Measurements from ENCODE around the gene TACSTD2. TPM values are rescaled to one million over a fixed set of nuclear protein-coding genes. Genes with fewer than 3 reads are reported as not detected.
"Not testable (repeated sequence)": the region's sequence is repeated elsewhere in the genome, so short reads cannot be mapped to it uniquely, and the experiment has no call there.

The TACSTD2 gene
- total RNA-seq, 4 donors from 2014 or later, result 0.09 to 1.8 (median 0.25) TPM; not detected in 1

GRCh38 chr1:58545591-58546519 lies 31.2 kb downstream of the TACSTD2 start:
- no peaks in the 10 kb centered on the region for H3K9me3 ChIP-seq
- ATAC-seq, result peak; percentile 90 to 91
- H3K4me3 ChIP-seq, result peak overlapping the region; percentile 78 to 92 (median 84)
- H3K36me3 ChIP-seq, result no peaks in the 10 kb centered on the region
- in situ Hi-C loops (cut with MboI; ENCODE audit: low sequenced_read_pairs in 4 of 4), result loop anchor here in 2 of 4 donors (5.0 kb wide), 1 partner anchor 34 kb away; no protein-coding TSS in a partner anchor
- TF ChIP-seq CTCF (IDR thresholded peaks at IDR 0.05 in 4 of 5, conservative IDR thresholded peaks at IDR 0.05 in 1 of 5) (no peak), POLR2A (IDR thresholded peaks at IDR 0.05) (no peak)
- DNase-seq, result peak; percentile 78 to 89
- peaks cover 5 to 9% of the 10 kb centered on the region in 2 donors for H3K4me1 ChIP-seq
- intact Hi-C loops (cut with DNase I; ENCODE audit: low total_unique reads), result loop anchor here (1.0 kb wide), 2 partner anchors 30 to 106 kb away; no protein-coding TSS in a partner anchor
- peak overlapping the region; percentile 99 for H3K27ac ChIP-seq
- H3K27me3 ChIP-seq, result no peaks in the 10 kb centered on the region

DNA sequence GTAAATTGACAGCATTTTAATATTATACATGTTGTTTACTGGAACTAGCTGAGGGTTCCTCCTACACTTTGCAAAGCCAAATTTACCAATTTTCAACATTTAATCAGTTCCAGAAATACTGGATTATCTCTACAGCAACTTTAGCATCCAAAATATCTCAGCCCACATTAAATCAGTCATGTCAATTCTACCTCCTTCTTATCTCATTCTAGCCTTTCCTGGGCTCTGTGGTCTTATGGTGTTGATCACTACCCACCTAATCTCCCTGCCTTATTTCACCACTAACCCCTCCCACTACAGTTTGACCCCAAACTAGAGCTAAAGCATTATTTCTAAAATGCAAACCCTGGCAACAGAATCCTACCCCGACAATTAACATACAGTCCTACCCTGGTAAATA lies 33.8 kb downstream of the TACSTD2 start:
- intact Hi-C loops (cut with DNase I; ENCODE audit: low total_unique reads) (no loop called here), in situ Hi-C loops (cut with MboI; ENCODE audit: low sequenced_read_pairs in 4 of 4) (no loop called here)
- Histone ChIP-seq H3K4me1 (peaks cover 5 to 9% of the 10 kb centered on the region in 2 donors), H3K27me3 (no peaks in the 10 kb centered on the region), H3K36me3 (peaks cover 0 to 6% of the 10 kb centered on the region in 2 donors), H3K27ac (no peak overlapping the region), H3K4me3 (no peak overlapping the region), H3K9me3 (no peaks in the 10 kb centered on the region)
- ATAC-seq, result no peak
- TF ChIP-seq CTCF (IDR thresholded peaks at IDR 0.05 in 4 of 5, conservative IDR thresholded peaks at IDR 0.05 in 1 of 5) (no peak), POLR2A (IDR thresholded peaks at IDR 0.05) (no peak)
- no peak for DNase-seq

GRCh38 chr1:58539553-58539952 lies 37.5 kb downstream of the TACSTD2 start:
- Histone ChIP-seq H3K4me3 (no peak overlapping the region), H3K27me3 (no peaks in the 10 kb centered on the region), H3K9me3 (no peaks in the 10 kb centered on the region), H3K4me1 (no peaks in the 10 kb centered on the region), H3K27ac (no peak overlapping the region), H3K36me3 (peaks cover 0 to 12% of the 10 kb centered on the region in 2 donors)
- TF ChIP-seq CTCF (IDR thresholded peaks at IDR 0.05 in 4 of 5, conservative IDR thresholded peaks at IDR 0.05 in 1 of 5) (no peak), POLR2A (IDR thresholded peaks at IDR 0.05) (no peak)
- ATAC-seq (no peak), DNase-seq (no peak)
- intact Hi-C loops (cut with DNase I; ENCODE audit: low total_unique reads) (no loop called here), in situ Hi-C loops (cut with MboI; ENCODE audit: low sequenced_read_pairs in 4 of 4) (no loop called here)

DNA sequence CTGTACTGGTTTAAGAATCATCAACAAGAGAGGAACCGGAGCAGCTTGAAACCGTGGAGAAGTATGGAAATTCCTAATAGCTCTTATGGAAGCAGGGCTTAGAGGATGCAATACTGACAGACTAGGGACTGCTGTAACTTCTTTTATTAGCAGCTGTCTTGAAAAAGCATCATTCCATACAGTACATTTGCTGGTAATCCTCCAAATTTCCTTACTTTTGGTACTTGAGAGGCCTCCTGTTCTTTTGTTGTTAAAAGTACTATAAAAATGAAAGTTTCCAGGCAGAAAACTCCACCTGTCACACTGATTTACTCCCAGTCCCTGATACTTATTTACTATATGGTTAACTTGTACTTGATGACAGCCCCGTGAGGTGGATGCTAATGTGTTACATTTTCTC lies 38.2 kb downstream of the TACSTD2 start:
- H3K4me1 ChIP-seq, result no peaks in the 10 kb centered on the region
- H3K36me3 ChIP-seq, result peaks cover 0 to 12% of the 10 kb centered on the region in 2 donors
- H3K9me3 ChIP-seq, result no peaks in the 10 kb centered on the region
- no peak overlapping the region for H3K4me3 ChIP-seq
- in situ Hi-C loops (cut with MboI; ENCODE audit: low sequenced_read_pairs in 4 of 4) (no loop called here), intact Hi-C loops (cut with DNase I; ENCODE audit: low total_unique reads) (no loop called here)
- no peak overlapping the region for H3K27ac ChIP-seq
- no peak for DNase-seq
- H3K27me3 ChIP-seq, result no peaks in the 10 kb centered on the region
- TF ChIP-seq POLR2A (IDR thresholded peaks at IDR 0.05), result no peak
- TF ChIP-seq CTCF (IDR thresholded peaks at IDR 0.05 in 4 of 5, conservative IDR thresholded peaks at IDR 0.05 in 1 of 5), result no peak
- ATAC-seq, result no peak

DNA sequence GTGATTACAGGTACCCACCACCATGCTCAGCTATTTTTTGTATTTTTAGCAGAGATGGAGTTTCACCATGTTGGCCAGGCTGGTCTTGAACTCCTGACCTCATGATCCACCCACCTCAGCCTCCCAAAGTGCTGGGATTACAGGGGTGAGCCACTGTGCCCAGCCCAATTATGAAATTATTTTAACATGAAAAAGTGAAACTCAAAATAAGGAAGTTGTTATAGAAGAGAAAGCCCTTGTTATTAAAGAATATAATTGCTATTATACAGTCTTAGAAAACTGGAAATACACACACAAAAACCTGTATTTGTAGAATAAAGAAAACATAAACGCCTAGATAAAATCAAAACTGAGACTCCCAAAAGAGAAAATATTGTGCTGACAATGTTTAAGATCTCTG lies 45.2 kb downstream of the TACSTD2 start:
- H3K27me3 ChIP-seq; H3K4me3 ChIP-seq; ATAC-seq; in situ Hi-C loops (cut with MboI; ENCODE audit: low sequenced_read_pairs in 4 of 4); H3K27ac ChIP-seq; H3K9me3 ChIP-seq; intact Hi-C loops (cut with DNase I; ENCODE audit: low total_unique reads); DNase-seq; H3K4me1 ChIP-seq: not testable (repeated sequence)
- H3K36me3 ChIP-seq, result peaks cover 0 to 11% of the 10 kb centered on the region in 2 donors
